GM19463 (cell line): ENCODE results near the gene SUOX.
"Not testable (repeated sequence)": the region's sequence is repeated elsewhere in the genome, so short reads cannot be mapped to it uniquely, and the experiment has no call there.

Experiments used
- ATAC-seq: cut with Tn5 transposase; IDR thresholded peaks from one replicate; pipeline ENCODE4 v1.9.1; 2021; ENCODE audit warnings: mild to moderate bottlenecking, moderate library complexity; ENCODE audit not compliant: unreplicated experiment

SUOX gene

GRCh38 chr12:56017181-56017580 lies 20.1 kb downstream of the SUOX start:
- ATAC-seq: no peak

DNA sequence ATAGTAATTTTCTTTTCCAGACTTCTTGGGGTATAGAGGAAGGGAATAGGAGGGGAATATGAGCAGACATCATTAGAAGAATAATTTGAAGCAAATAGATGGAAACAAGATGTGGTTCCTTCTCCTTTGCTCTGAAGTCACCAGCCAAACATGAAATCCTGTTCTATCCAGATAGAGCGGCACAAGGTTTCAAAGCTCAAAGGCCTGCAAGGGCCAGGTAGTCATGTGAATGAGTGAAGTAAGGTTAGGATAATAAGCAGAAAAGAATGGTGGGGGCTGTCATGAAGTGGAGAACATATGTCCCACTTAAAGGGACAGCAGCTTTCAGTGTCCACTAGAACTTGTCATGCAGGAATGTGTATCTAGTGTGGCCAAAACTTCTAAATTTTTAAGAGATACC lies 21.3 kb downstream of the SUOX start:
- no peak for ATAC-seq

DNA sequence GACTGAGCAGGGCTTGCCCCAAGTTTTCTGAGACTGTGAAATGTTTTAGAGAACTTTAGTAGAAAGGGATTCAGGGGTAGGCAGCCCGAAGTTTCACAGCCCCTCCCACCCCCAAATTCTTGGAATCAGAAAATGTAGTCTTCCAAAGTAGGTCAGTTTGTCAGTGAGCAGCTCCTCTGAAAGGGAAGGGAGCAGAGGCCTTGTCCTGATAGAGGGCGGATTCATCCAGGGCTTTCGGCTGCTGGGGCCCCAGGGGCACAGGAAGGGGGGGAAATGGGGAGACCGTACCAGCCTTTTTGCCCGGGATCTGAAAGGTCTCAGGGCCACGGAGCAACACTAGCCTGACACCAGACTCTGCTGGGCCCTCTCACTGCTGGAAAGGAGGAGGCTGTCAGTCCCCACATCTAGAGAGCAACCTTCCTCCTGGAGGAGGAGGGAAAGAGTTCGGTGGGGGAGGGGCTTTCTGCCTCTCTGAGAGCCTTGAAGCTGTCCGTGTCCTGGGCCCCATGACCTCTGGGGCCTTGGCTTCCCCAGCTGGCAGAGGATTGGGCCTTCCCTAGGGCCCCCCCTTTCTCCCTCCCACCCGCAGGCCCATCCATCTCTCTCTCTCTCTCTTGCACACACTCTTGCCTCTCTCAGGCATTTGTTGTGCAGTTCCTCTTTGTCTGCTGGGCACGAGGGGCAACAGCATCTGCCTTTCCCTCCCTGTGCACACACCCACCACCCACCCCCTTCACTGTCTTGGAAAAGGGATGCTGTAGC lies 23.5 kb downstream of the SUOX start, which contains the start of gene IKZF4:
IKZF4 (plus strand) TSS at position 621 of the 762 bp plus-strand sequence. CDS start 451 bp downstream, outside the sequence.
- ATAC-seq: no peak

DNA sequence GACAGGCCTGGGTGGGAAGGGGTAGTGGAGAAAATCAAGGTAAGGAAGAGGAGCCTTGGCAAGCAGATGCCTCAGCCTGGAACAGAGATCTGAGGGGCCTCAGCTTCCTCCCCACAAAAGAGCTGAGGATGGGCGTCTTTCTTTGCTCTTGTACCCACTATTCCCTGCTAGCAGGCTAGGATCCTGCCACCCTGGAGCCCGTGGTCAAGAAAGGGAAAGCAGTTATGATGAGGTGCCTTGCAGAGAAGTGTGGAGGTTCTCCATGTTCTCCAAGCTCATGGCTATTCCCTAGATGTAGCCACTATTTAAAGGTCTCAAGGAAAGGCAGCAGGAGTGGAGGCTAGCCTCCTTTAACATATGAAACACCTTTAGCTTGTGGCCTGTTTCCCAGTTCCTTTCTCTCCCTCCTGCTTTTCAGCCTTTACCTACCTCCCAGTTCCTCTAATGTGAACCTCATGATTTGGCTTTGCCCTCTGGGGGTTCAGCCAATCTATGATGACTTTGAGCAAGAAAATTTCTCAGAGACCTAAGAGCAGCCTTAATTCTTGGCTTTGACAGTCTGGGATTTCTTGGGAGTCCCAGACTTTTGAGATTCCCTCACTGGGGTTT lies 24.9 kb downstream of the SUOX start:
- ATAC-seq: no peak

DNA sequence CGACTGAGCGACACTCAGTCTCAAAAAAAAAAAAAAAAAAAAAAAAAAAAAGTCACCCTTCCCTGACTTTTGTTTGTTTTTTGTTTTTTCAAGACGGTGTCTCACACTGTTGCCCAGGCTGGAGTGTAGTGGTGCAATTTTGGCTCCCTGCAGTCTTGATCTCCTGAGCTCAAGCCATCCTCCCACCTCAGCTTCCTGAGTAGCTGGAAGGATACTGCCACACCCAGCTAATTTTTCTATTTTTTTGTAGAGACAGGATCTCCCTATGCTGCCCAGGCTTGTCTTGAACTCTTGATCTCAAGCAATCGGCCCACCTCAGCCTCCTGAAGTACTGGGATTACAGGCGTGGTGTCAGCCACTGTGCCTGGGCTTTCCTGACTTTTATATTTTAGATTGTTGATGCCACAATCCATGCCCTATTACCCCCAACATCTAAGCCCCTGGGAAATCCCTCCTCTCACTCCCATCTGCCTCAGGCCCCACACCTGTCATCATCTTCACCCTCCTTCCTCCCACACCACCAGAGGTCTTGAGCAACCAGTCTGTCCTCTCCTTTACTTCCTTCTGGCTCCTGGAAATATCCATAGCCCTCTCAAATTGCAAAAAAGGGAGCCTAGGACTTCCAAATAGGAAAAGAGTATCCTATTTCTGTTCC lies 31.6 kb downstream of the SUOX start:
- ATAC-seq: no peak

- no peak for ATAC-seq
Observed at GRCh38 chr12:56029166-56029519, 32.1 kb downstream of the SUOX start.

DNA sequence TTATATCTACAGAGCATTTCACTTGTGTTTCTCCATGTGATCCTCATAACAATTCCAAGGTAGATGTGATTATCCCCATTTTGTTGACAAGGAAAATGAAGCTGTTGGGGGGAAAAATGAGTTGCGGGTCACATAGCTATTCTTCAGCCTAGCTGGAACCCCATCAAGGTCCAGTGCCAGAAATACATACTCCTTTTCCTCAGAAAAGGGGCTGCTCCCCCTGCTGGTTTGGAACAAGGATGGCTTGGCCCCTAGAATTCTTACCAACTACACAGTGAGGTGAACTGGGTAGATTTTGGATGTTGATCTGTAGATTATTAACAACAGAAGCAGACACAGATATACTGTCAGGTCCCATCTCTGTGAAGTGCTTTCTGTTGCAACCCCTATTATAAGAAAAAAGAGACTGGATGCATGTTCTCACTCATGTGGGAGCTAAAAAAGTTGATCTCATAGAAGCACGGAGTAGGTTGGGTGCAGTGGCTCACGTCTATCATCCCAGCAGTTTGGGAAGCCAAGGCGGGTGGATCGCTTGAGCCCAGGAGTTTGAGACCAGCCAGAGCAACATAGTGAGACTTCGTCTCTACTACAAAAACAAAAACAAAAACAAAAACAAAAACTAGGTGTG lies 32.7 kb downstream of the SUOX start:
- peak; percentile 47 for ATAC-seq

DNA sequence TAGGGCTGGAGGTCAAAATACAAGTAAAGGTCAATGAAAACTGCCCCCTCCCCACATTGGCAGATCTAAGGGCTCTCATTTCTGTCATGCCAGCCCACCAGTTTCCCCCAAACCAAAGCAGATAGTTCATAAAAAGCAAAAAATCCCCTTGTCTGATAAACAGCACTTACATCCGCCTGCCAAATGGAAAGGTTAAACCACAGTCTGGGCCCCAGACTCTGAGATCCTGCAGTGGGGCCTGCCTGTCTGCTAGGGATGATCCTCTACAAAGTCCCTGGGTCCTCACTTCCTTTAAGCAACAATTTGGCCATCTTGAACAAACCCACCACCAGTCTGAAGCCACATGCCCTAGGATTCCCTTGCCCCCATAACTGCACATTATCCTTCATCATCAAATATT lies 34.9 kb downstream of the SUOX start:
- no peak for ATAC-seq

- ATAC-seq: no peak
Observed at GRCh38 chr12:56034586-56035332, 37.7 kb downstream of the SUOX start.

GRCh38 chr12:56037161-56037560 lies 40.1 kb downstream of the SUOX start:
- ATAC-seq: no peak

DNA sequence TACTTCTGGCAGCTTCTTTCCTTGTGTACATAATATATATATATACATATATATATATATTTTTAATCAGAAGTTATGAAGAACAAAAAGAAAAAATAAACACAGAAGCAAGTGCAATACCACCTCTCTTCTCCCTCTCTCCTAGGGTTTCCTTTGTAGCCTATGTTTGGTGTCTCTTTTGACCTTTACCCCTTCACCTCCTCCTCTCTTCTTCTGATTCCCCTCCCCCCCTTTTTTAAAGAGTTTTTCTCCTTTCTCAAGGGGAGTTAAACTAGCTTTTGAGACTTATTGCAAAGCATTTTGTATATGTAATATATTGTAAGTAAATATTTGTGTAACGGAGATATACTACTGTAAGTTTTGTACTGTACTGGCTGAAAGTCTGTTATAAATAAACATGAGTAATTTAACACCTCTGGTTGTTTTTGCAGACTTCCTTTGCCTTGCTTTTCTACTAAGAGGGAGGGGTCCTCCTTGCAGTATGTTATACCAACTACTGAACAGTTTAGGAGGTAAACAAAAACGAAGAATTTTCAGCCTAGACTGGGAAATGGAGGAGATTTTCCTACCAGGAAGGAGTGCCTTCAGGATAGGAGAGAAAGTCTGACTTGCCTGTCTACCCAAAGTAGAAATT lies 41.1 kb downstream of the SUOX start:
- ATAC-seq: no peak

- no peak for ATAC-seq
Observed at GRCh38 chr12:56040151-56040550, 43.1 kb downstream of the SUOX start.

DNA sequence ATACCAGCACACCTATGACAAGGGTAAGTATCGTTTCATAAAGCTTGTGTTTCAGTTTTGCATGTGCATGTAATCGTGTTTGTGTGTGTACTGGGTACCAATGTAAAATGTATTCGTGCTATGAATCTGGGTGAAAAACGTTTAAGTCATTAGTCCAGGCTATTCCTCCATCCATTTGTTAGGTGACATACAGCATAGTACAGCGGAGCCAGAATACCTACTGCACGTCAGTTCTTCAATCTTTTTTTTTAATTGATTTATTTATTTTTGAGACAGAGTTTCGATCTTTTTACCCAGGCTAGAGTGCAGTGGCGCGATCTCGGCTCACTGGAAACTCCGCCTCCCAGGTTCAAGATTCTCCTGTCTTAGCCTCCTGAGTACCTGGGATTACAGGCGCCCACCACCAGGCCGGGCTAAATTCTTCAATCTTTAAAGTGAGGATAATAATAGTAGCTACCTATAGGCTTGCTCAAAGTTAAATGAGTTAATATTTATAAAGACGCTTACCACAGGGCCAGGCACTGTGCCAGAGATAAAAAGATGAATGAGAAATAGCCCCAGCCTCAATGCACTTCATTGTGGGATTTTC lies 44.0 kb downstream of the SUOX start:
- no peak for ATAC-seq

DNA sequence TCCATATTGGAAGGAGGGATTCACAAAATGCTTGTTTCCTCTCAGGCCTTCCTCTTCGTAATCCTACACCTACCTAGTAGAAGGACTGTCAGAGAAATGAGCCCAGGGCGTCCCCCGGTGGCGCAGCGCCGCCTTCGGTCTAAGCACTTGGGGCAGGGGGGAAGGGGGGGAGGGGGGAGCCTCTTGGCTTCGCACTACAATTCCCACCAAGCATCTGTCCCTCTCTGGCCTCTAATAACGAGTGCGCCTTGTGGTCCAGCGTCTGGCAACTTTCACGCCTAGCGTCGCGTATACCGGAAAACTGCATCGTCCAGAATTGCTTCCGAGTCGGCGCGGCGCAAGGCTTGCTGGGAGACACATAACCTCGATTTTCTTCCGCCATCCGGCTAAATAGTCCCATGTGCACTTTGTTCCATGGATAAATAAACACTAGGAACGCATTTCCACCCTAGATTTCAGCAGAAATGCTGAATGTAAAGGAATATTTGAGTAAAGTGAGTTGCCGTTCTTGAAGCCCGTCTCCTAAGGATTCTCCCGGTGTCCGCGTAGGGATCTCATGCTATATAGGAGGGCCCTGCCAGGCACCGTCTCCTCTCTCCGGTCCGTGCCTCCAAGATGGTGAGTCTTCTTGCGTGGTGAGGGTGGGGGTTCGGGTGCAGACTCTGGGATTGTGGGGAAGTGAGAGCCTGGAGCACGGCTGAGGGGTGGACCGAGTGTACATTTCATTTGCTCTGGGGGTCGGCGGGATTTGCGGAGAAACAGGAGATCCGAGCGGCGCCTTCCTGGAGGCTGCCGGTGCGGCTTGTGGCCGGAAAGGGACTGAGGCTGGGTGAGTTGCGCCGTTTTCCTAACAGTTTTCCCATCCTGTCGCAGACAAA lies 44.7 kb downstream of the SUOX start, which contains the start of gene RPS26:
RPS26 (plus strand) TSS at position 367 of the 878 bp plus-strand sequence; CDS start at position 616, 249 bp downstream.
- peak; percentile 95 for ATAC-seq

- not testable (repeated sequence) for ATAC-seq
Observed at GRCh38 chr12:56042430-56042813, 45.3 kb downstream of the SUOX start.

DNA sequence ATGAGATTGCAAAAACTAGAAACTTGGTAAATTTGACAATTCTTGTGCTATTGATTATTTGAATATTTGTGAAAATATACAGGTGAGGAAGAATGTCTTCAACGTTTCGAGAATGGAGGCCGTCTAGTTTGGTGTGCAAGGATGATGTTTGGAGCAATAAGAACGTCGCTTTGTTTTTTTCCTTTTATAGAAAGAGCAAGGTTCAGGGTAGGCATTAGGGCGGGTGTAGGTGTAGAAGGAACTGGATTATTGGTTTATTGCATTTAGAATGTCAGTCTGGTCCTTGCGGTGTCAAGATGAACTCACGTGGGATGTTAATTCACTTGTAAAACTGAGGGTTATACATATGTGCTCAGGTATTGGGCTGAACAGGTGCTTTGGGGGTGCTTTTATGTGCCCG lies 45.8 kb downstream of the SUOX start:
- no peak for ATAC-seq

GRCh38 chr12:56046027-56046780 lies 49.1 kb downstream of the SUOX start:
- no peak for ATAC-seq

- no peak for ATAC-seq
Observed at GRCh38 chr12:56053407-56053893, 56.4 kb downstream of the SUOX start.
